ENCODE results near the gene ILKAP.

ILKAP gene

DNA sequence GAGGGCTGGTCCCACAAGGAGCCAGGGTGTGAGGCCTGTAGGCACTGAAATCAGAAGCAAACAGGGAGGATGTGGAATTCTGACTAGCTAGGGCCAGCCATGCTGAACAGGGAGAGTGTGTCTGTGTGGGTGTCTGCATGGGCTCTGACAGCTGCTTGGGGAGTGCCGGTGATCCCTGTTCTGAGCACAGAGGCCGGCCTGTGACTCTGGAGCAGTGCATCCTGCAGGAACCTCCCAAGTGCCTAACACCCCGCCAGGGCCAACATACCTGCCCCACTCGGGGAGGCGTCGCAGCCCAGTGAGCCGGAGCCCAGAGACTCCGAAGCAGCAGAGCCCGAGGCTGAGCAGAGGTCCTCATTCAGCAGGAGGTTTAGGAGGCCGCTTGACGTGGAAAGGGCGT is 47.8 kb upstream of the ILKAP start:
- Histone ChIP-seq H3K4me2 (ENCODE audit: low read length) (no peak overlapping the region), H3K9ac (ENCODE audit: low read length) (no peak overlapping the region), H3K4me1 (ENCODE audit: insufficient read depth, low read length, severe bottlenecking) (no peaks in the 10 kb centered on the region), H3K27ac (ENCODE audit: low read depth, low read length, poor library complexity, severe bottlenecking) (no peak overlapping the region), H3K9me3 (ENCODE audit: low read length) (no peaks in the 10 kb centered on the region), H3K36me3 (ENCODE audit: insufficient read depth, low read length) (peaks cover 27% of the 10 kb centered on the region; the same call in 1 of the 2 replicates), H3K9me2 (ENCODE audit: low read depth, low read length) (no peaks in the 10 kb centered on the region), H3F3A (ENCODE audit: insufficient read depth, low read length) (no peaks in the 10 kb centered on the region), H3K27me3 (ENCODE audit: insufficient read depth, low read length) (no peaks in the 10 kb centered on the region), H3K79me2 (ENCODE audit: insufficient read depth, low read length) (no peaks in the 10 kb centered on the region), H4K20me1 (ENCODE audit: insufficient read depth, low read length) (no peaks in the 10 kb centered on the region), H2AFZ (ENCODE audit: low read length) (no peak overlapping the region), H3K4me3 (ENCODE audit: low read depth, low read length, poor library complexity, severe bottlenecking) (no peak overlapping the region)
- TF ChIP-seq EZH2 (IDR thresholded peaks at IDR 0.05; ENCODE audit: borderline replicate concordance, low read length) = no peak
- TF ChIP-seq, protein P1, sequence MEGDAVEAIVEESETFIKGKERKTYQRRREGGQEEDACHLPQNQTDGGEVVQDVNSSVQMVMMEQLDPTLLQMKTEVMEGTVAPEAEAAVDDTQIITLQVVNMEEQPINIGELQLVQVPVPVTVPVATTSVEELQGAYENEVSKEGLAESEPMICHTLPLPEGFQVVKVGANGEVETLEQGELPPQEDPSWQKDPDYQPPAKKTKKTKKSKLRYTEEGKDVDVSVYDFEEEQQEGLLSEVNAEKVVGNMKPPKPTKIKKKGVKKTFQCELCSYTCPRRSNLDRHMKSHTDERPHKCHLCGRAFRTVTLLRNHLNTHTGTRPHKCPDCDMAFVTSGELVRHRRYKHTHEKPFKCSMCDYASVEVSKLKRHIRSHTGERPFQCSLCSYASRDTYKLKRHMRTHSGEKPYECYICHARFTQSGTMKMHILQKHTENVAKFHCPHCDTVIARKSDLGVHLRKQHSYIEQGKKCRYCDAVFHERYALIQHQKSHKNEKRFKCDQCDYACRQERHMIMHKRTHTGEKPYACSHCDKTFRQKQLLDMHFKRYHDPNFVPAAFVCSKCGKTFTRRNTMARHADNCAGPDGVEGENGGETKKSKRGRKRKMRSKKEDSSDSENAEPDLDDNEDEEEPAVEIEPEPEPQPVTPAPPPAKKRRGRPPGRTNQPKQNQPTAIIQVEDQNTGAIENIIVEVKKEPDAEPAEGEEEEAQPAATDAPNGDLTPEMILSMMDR (IDR thresholded peaks at IDR 0.05; ENCODE audit: low read length) = no peak

DNA sequence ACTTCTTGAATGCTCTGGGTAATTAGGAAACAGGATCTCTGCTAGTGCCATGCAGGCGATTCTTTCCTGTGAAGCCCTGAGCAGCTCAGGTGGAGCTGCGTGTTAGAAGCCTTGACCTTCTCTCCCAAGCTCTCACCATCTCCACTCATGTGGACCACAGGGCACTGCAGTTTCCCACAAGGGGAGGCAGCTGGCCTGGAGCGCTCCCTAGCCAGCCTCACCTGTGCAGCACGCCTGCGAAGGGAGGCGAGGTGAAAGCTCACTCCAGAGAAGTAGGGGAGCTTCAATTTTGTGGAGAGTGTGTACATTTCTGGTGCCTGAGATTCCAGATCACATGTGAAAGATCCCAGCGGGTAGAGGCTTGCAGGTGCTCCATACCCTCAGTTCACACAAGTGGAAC is 47.4 kb upstream of the ILKAP start:
- no peak overlapping the region for H2AFZ ChIP-seq (ENCODE audit: low read length)
- no peaks in the 10 kb centered on the region for H3K79me2 ChIP-seq (ENCODE audit: insufficient read depth, low read length)
- no peak overlapping the region for H3K27ac ChIP-seq (ENCODE audit: low read depth, low read length, poor library complexity, severe bottlenecking)
- H3K9me2 ChIP-seq (ENCODE audit: low read depth, low read length) = no peaks in the 10 kb centered on the region
- no peak overlapping the region for H3K4me2 ChIP-seq (ENCODE audit: low read length)
- no peaks in the 10 kb centered on the region for H3F3A ChIP-seq (ENCODE audit: insufficient read depth, low read length)
- no peaks in the 10 kb centered on the region for H3K4me1 ChIP-seq (ENCODE audit: insufficient read depth, low read length, severe bottlenecking)
- no peaks in the 10 kb centered on the region for H3K9me3 ChIP-seq (ENCODE audit: low read length)
- H3K4me3 ChIP-seq (ENCODE audit: low read depth, low read length, poor library complexity, severe bottlenecking) = no peak overlapping the region
- peaks cover 23% of the 10 kb centered on the region; the same call in 1 of the 2 replicates for H3K36me3 ChIP-seq (ENCODE audit: insufficient read depth, low read length)
- no peaks in the 10 kb centered on the region for H4K20me1 ChIP-seq (ENCODE audit: insufficient read depth, low read length)
- H3K27me3 ChIP-seq (ENCODE audit: insufficient read depth, low read length) = no peaks in the 10 kb centered on the region
- H3K9ac ChIP-seq (ENCODE audit: low read length) = no peak overlapping the region
- no peak for TF ChIP-seq EZH2 (IDR thresholded peaks at IDR 0.05; ENCODE audit: borderline replicate concordance, low read length)
- TF ChIP-seq, protein P1 (IDR thresholded peaks at IDR 0.05; ENCODE audit: low read length) = no peak

DNA sequence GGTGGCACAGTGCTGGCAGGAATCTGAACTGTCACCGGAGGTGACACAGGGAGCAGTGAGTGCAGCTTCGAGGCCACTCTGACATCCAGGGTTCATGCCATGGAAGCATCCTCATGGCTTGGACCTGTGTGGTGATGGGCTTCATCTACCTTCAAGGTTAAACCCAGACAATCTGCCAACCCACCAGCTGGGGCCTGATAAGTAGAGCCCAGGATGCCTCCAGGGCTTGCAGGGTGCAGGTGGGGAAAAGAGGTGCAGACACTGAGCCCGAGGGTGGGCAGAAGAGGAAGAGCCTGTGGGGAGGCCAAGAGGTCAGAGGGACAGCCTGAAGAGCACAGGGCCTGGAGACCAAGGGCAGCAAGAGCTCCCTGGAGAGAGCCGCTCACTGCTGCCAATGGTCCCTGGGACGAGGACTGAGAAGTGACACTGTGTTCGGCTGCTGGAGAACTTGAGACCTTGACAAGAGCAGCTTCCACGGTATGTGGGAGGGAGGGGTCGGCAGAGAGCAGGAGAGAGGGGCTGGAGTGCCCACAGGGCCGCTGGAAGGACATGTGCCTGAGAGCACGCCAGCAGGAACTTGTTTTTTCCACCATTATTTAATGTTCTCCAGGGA is 44.5 kb upstream of the ILKAP start:
- Histone ChIP-seq H3K9me2 (ENCODE audit: low read depth, low read length) (no peaks in the 10 kb centered on the region), H2AFZ (ENCODE audit: low read length) (no peak overlapping the region), H4K20me1 (ENCODE audit: insufficient read depth, low read length) (no peaks in the 10 kb centered on the region), H3K4me1 (ENCODE audit: insufficient read depth, low read length, severe bottlenecking) (no peaks in the 10 kb centered on the region), H3F3A (ENCODE audit: insufficient read depth, low read length) (no peaks in the 10 kb centered on the region), H3K9ac (ENCODE audit: low read length) (no peak overlapping the region), H3K27ac (ENCODE audit: low read depth, low read length, poor library complexity, severe bottlenecking) (no peak overlapping the region), H3K79me2 (ENCODE audit: insufficient read depth, low read length) (no peaks in the 10 kb centered on the region), H3K36me3 (ENCODE audit: insufficient read depth, low read length) (peaks cover 11% of the 10 kb centered on the region; the same call in 1 of the 2 replicates), H3K9me3 (ENCODE audit: low read length) (no peaks in the 10 kb centered on the region), H3K4me2 (ENCODE audit: low read length) (no peak overlapping the region), H3K27me3 (ENCODE audit: insufficient read depth, low read length) (no peaks in the 10 kb centered on the region), H3K4me3 (ENCODE audit: low read depth, low read length, poor library complexity, severe bottlenecking) (no peak overlapping the region)
- TF ChIP-seq EZH2 (IDR thresholded peaks at IDR 0.05; ENCODE audit: borderline replicate concordance, low read length) = no peak
